Liver (tissue), 9 donors: ENCODE measurements around the gene SH3BGRL. TPM values are rescaled to one million over a fixed set of nuclear protein-coding genes. Genes with fewer than 3 reads are reported as not detected.

Experiments used
- DNase-seq: peaks from one replicate; pipeline ENCODE4 v3.0.0-alpha.2; 2017; ENCODE audit warnings: low spot score
- H3K27ac ChIP-seq, 2 donors: one replicate each; pipeline ENCODE4 v1.7.0; 2013; ENCODE audit warnings: inconsistent platforms in 2 of 2, low read length in 2 of 2, control low read depth in 1 of 2, low read depth in 1 of 2, mild to moderate bottlenecking in 1 of 2
- H3K27me3 ChIP-seq, 4 donors: one replicate each; pipeline versions ENCODE4 v1.6.1 to v1.7.0; 2013; ENCODE audit warnings: low read length in 3 of 4, inconsistent platforms in 1 of 4, mild to moderate bottlenecking in 1 of 4, moderate library complexity in 1 of 4; ENCODE audit not compliant: control insufficient read depth in 4 of 4, insufficient read depth in 4 of 4
- H3K36me3 ChIP-seq, 4 donors: one replicate each; pipeline versions ENCODE4 v1.6.1 to v1.7.0; 2013; ENCODE audit warnings: low read length in 3 of 4, mild to moderate bottlenecking in 3 of 4, low read depth in 1 of 4, moderate library complexity in 1 of 4; ENCODE audit not compliant: control insufficient read depth in 4 of 4, insufficient read depth in 3 of 4
- H3K4me1 ChIP-seq, 4 donors: one replicate each; pipeline versions ENCODE4 v1.6.1 to v1.7.0; 2013; ENCODE audit warnings: low read length in 3 of 4, mild to moderate bottlenecking in 3 of 4, moderate library complexity in 1 of 4; ENCODE audit not compliant: control insufficient read depth in 4 of 4, insufficient read depth in 4 of 4
- H3K4me3 ChIP-seq, 3 donors: one replicate each; pipeline versions ENCODE4 v1.6.1 to v1.7.0; 2013; ENCODE audit warnings: low read length in 3 of 3, control low read depth in 1 of 3, low read depth in 1 of 3, mild to moderate bottlenecking in 1 of 3
- H3K9ac ChIP-seq, 2 donors: one replicate each; pipeline ENCODE4 v1.7.0; 2013; ENCODE audit warnings: low read length in 2 of 2, mild to moderate bottlenecking in 2 of 2, moderate library complexity in 2 of 2, control low read depth in 1 of 2, low read depth in 1 of 2
- H3K9me3 ChIP-seq, 4 donors: one replicate each; pipeline versions ENCODE4 v1.6.1 to v1.7.0; 2013; ENCODE audit warnings: low read length in 3 of 4; ENCODE audit not compliant: control insufficient read depth in 4 of 4
- CTCF ChIP-seq: fragments of 150-350 bp; IDR thresholded peaks from 2 replicates; pipeline ENCODE4 v1.5.1; 2017; ENCODE audit warnings: improper control_type of control experiment, low read depth, low read length; ENCODE audit not compliant: missing input control
- EGR1 ChIP-seq, 2 donors: IDR thresholded peaks; 2 replicates each; pipeline ENCODE4 v1.6.1; 2016 to 2018; ENCODE audit warnings: antibody characterized with exemption in 2 of 2, low read depth in 2 of 2
- FOXA1 ChIP-seq: IDR thresholded peaks from 2 replicates; pipeline ENCODE4 v1.6.1; 2016; ENCODE audit warnings: antibody characterized with exemption
- FOXA2 ChIP-seq: IDR thresholded peaks from 2 replicates; pipeline ENCODE4 v1.6.1; 2016; ENCODE audit warnings: antibody characterized with exemption
- GABPA ChIP-seq, 2 donors: IDR thresholded peaks in 1 of 2; conservative IDR thresholded peaks in 1 of 2; 2 replicates each; pipeline ENCODE4 v1.6.1; 2016; ENCODE audit warnings: antibody characterized with exemption in 2 of 2, mild to moderate bottlenecking in 1 of 2, moderate library complexity in 1 of 2
- HNF4A ChIP-seq, 2 donors: conservative IDR thresholded peaks; 2 replicates each; pipeline ENCODE4 v1.6.1; 2016; ENCODE audit warnings: antibody characterized with exemption in 2 of 2, mild to moderate bottlenecking in 2 of 2
- HNF4G ChIP-seq: IDR thresholded peaks from 2 replicates; pipeline ENCODE4 v1.6.1; 2016; ENCODE audit warnings: antibody characterized with exemption
- JUND ChIP-seq, 2 donors: IDR thresholded peaks; 2 replicates each; pipeline ENCODE4 v1.6.1; 2016; ENCODE audit warnings: antibody characterized with exemption in 2 of 2
- NR2F2 ChIP-seq: IDR thresholded peaks from 2 replicates; pipeline ENCODE4 v1.6.1; 2016; ENCODE audit warnings: antibody characterized with exemption
- RAD21 ChIP-seq, 2 donors: IDR thresholded peaks; 2 replicates each; pipeline ENCODE4 v1.6.1; 2016; ENCODE audit warnings: antibody characterized with exemption in 2 of 2, mild to moderate bottlenecking in 2 of 2
- RXRA ChIP-seq, 2 donors: IDR thresholded peaks; 2 replicates each; pipeline ENCODE4 v1.6.1; 2017 to 2018; ENCODE audit warnings: antibody characterized with exemption in 2 of 2, mild to moderate bottlenecking in 1 of 2
- SP1 ChIP-seq: IDR thresholded peaks from 2 replicates; pipeline ENCODE4 v1.6.1; 2018; ENCODE audit warnings: antibody characterized with exemption, mild to moderate bottlenecking
- TAF1 ChIP-seq: conservative IDR thresholded peaks from 2 replicates; pipeline ENCODE4 v1.6.1; 2016; ENCODE audit warnings: antibody characterized with exemption, mild to moderate bottlenecking
- YY1 ChIP-seq: IDR thresholded peaks from 2 replicates; pipeline ENCODE4 v1.6.1; 2016; ENCODE audit warnings: antibody characterized with exemption, mild to moderate bottlenecking
- ZBTB33 ChIP-seq: IDR thresholded peaks from 2 replicates; pipeline ENCODE4 v1.6.1; 2016; ENCODE audit warnings: antibody characterized with exemption
- WGBS: extraction: QIAGEN DNeasy Blood & Tissue Kit; methylation state at CpG from one replicate; pipeline ENCODE4 v1.1.7; 2013; 5-methylcytosine and 5-hydroxymethylcytosine counted together
- polyA plus RNA-seq, 2 donors: library from polyadenylated mRNA; stranded (reverse) in 1 of 2; unstranded in 1 of 2; fragments of 200-250 nt in 1 of 2; fragments of >200 nt in 1 of 2; fragmentation: Nextera tagmentation in 1 of 2; extraction: Ambion mirVana in 1 of 2; gene quantifications; one replicate each; pipeline versions ENCODE4 v1.2.1 to v1.2.3, GENCODE V29; 2013 to 2015
- total RNA-seq, 2 donors: library from RNA; depleted of rRNA; stranded (reverse); fragments of >200 nt; gene quantifications; one replicate each; pipeline ENCODE4 v1.2.3, GENCODE V29; 2014
- TF ChIP-seq, protein P1 (sequence below): IDR thresholded peaks from 2 replicates; pipeline ENCODE4 v1.6.1; 2016; ENCODE audit warnings: antibody characterized with exemption
- TF ChIP-seq, protein P2 (sequence below): IDR thresholded peaks from 2 replicates; pipeline ENCODE4 v1.6.1; 2016; ENCODE audit warnings: antibody characterized with exemption
- donor health status: healthy.
- donor health status: healthy.
- donor health status: healthy.
- donor health status: healthy.
- donor health status: healthy.

SH3BGRL gene
- total and polyA plus RNA-seq, 4 donors = 15.5 to 64.3 (median 20.6) TPM

GRCh38 chrX:81202943-81203342 is 1.0 kb downstream of the SH3BGRL start:
- Histone ChIP-seq H3K27ac (no peak overlapping the region), H3K4me1 (peaks cover 0 to 3% (median 0%) of the 10 kb centered on the region in 4 donors)
- DNase-seq = no peak

DNA sequence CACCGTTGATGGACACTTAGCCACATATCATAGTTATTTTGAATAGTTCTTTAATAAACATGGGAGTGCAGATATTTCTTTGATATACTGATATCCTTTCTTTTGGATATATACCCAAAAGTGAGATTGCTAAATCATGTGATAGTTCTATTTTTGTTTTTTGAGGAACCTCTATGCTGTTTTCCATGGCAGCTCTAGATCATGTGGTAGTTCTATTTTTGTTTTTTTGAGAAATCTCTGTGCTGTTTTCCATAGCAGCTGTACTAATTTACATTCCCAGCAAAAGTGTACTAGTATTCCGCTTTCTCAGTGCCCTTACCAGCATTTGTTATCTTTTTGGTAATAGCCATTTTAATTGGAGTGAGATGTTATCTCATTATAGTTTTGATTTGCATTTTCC is 3.6 kb downstream of the SH3BGRL start:
- 94% methylated on average over 2 of the region's 2 CpGs for WGBS
- Histone ChIP-seq H3K9ac (no peak overlapping the region), H3K9me3 (no peaks in the 10 kb centered on the region), H3K27ac (no peak overlapping the region), H3K36me3 (no peaks in the 10 kb centered on the region), H3K4me1 (peaks cover 0 to 3% (median 0%) of the 10 kb centered on the region in 4 donors), H3K4me3 (no peak overlapping the region), H3K27me3 (no peaks in the 10 kb centered on the region)
- no peak for TF ChIP-seq TAF1
- TF ChIP-seq SP1 = no peak
- TF ChIP-seq YY1 = no peak
- no peak for TF ChIP-seq RAD21 (IDR thresholded peaks at IDR 0.05)
- no peak for TF ChIP-seq FOXA2
- no peak for TF ChIP-seq GABPA (IDR thresholded peaks at IDR 0.05 in 1 of 2, conservative IDR thresholded peaks at IDR 0.05 in 1 of 2)
- no peak for TF ChIP-seq ZBTB33
- TF ChIP-seq CTCF = no peak
- no peak for TF ChIP-seq EGR1 (IDR thresholded peaks at IDR 0.05; ENCODE audit: low read depth in 2 of 2)
- TF ChIP-seq HNF4A (conservative IDR thresholded peaks at IDR 0.05) = no peak
- no peak for TF ChIP-seq RXRA (IDR thresholded peaks at IDR 0.05)
- TF ChIP-seq HNF4G = no peak
- TF ChIP-seq, protein P1, sequence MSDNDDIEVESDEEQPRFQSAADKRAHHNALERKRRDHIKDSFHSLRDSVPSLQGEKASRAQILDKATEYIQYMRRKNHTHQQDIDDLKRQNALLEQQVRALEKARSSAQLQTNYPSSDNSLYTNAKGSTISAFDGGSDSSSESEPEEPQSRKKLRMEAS = no peak
- no peak for TF ChIP-seq JUND (IDR thresholded peaks at IDR 0.05)
- DNase-seq = no peak

More at GRCh38 chrX:81202943-81203342, 1.0 kb downstream of the SH3BGRL start:
- peak overlapping the region in 1 of 3 donors; percentile 55 for H3K4me3 ChIP-seq
- WGBS = 37% methylated on average over 1 of the region's 1 CpG
- no peaks in the 10 kb centered on the region for H3K36me3 ChIP-seq
- H3K27me3 ChIP-seq = no peaks in the 10 kb centered on the region
- no peaks in the 10 kb centered on the region for H3K9me3 ChIP-seq
- peak overlapping the region in 1 of 2 donors; percentile 65 for H3K9ac ChIP-seq
- TF ChIP-seq JUND (IDR thresholded peaks at IDR 0.05) (no peak), NR2F2 (no peak), RAD21 (IDR thresholded peaks at IDR 0.05) (no peak), YY1 (no peak)
- TF ChIP-seq, protein P1 = no peak

GRCh38 chrX:81206476-81206875 is 4.6 kb downstream of the SH3BGRL start:
- WGBS = 63% methylated on average over 1 of the region's 1 CpG
- no peak overlapping the region for H3K27ac ChIP-seq
- TF ChIP-seq, protein P2, sequence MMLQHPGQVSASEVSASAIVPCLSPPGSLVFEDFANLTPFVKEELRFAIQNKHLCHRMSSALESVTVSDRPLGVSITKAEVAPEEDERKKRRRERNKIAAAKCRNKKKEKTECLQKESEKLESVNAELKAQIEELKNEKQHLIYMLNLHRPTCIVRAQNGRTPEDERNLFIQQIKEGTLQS = no peak
- TF ChIP-seq, protein P1 = no peak
- TF ChIP-seq RXRA (IDR thresholded peaks at IDR 0.05) = no peak
- no peak for TF ChIP-seq SP1
- no peak for TF ChIP-seq HNF4A (conservative IDR thresholded peaks at IDR 0.05)
- TF ChIP-seq FOXA1 = no peak
- TF ChIP-seq JUND (IDR thresholded peaks at IDR 0.05) = no peak
- no peak for TF ChIP-seq TAF1
- no peak for TF ChIP-seq FOXA2
- TF ChIP-seq RAD21 (IDR thresholded peaks at IDR 0.05) = no peak
- no peak for TF ChIP-seq HNF4G
- no peak for TF ChIP-seq GABPA (IDR thresholded peaks at IDR 0.05 in 1 of 2, conservative IDR thresholded peaks at IDR 0.05 in 1 of 2)
- no peak for TF ChIP-seq CTCF

More at GRCh38 chrX:81206476-81206875, 4.6 kb downstream of the SH3BGRL start:
- H3K4me1 ChIP-seq = peaks cover 0 to 3% (median 0%) of the 10 kb centered on the region in 4 donors
- H3K36me3 ChIP-seq = no peaks in the 10 kb centered on the region
- H3K4me3 ChIP-seq = no peak overlapping the region
- no peaks in the 10 kb centered on the region for H3K9me3 ChIP-seq
- no peak overlapping the region for H3K9ac ChIP-seq
- no peaks in the 10 kb centered on the region for H3K27me3 ChIP-seq
- DNase-seq = no peak
